ENCODE results near the gene UST.
A peak's percentile ranks its signal among the peaks of the same experiment; 100 is the strongest.
"Not testable (repeated sequence)": the region's sequence is repeated elsewhere in the genome, so short reads cannot be mapped to it uniquely, and the experiment has no call there.

The UST gene

DNA sequence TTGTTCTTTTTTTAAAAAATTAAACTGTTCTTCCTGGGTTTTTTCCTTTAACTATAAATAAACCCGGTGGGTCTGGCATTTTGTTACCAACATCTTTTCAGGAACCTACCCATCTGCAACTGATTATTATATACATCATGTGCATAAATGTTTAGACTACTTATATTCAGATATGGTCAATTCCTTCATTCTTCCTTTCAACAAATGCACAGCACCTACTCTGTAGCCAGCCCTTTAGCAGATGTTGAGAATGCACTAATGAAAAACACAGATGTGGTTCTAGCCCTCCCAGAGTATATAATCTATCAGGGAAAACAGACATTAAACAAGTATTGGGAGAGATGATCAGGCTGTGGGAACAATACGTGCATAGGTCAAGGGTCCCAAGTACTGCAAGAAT, 237.1 kb downstream of the UST start:
- FAIRE-seq = no peak

DNA sequence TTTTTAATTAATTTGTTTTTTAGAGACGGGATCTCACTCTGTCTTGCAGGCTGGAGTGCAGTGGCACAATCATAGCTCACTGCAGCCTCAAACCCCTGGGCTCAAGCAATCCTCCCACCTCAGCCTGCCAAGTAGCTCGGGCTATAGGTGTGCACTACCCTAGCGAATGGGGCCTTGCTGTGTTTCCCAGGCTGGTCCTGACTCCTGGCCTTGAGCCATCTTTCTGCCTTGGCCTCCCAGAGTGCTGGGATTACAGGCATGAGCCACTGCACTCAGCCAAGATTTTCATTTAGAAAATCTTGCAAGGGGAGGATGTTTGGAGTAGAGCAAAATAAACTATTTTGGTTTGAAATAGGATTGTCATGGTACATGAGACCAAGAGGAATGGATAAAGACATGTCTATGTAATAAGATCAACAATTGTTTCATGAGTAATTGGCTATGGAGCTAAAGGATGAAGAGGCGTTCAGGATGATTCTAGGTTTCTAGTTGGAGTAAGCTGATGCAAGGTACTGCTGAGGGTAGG, 237.8 kb downstream of the UST start:
- FAIRE-seq = no peak

DNA sequence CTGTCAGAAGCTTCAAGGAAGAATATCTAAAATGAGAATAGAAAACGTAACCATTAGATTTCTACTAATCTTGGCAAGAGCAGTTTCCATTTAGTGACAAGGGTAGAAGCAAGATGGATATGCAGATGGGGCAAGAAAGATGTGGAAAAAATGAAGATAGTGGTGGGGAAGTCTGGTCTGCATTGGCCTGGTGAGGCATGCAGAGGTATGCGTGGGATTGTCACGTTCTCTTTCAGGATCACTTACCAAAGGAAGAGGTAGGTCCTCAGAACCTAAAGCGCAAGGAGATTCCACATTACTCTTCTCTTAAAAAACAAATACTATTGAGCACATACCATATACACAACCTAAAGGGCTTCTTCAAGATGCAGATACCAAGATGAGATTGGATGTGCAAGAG, 238.7 kb downstream of the UST start:
- no peak for FAIRE-seq

DNA sequence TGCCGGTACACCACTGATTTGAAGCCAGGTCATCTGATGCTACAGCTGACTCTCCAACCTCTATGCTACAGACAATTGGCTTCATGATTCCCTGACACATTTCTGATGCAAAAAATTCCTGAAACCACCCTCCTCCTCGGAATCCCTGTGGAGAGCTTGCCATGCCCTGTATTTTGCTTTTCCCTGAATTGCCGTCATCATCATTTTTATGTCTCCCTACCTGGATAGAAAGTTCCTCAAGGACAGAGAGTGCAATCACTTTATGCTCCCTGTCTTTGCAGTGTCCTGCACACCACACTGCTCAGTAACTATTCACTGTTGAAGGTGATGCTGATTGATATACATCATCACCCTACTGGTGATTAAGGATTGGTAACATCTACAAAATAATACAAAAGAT, 239.8 kb downstream of the UST start:
- FAIRE-seq = no peak

DNA sequence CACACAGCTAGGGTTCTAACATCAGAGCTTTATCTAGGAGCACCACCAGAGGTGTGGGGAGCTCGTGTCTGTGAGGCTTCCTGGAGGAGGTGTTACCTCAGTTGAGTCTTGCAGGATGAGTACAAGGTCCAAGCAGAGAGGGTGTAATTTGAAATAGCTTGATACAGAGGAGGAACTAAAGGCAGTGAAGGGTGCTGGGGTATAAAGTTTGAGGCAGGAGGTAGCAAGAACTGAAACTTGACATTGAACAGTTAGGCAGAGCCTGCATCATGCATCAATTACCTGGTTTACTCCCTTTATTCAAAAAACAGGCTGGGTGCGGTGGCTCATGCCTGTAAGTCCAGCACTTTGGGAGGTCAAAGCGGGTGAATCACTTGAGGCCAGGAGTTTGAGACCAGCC, 241.2 kb downstream of the UST start:
- no peak for FAIRE-seq

- peak; percentile 8 for FAIRE-seq
Observed at GRCh38 chr6:148989585-148989984, 242.8 kb downstream of the UST start.

- no peak for FAIRE-seq
Observed at GRCh38 chr6:148990403-148990802, 243.6 kb downstream of the UST start.

DNA sequence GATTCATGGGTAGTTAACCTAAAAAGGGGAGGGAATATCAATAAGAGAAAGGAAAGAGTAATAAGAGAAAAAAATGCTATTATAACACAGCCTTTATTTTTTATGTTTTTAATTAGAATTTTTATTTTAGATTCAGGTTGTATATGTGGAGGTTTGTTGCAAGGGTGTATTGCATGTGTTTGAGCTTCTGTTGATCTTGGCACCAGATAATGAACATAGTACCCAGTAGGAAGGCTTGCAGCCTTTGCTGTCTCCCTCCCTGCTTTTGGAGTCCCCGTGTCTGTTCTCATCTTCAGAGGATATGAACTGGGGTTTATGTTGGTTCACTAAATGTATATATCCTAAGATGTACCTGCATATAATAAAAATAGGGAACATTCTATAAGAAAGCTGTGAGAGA, 250.0 kb downstream of the UST start:
- FAIRE-seq = no peak

- peak; percentile 99 for FAIRE-seq
Observed at GRCh38 chr6:148997865-148998264, 251.0 kb downstream of the UST start.

DNA sequence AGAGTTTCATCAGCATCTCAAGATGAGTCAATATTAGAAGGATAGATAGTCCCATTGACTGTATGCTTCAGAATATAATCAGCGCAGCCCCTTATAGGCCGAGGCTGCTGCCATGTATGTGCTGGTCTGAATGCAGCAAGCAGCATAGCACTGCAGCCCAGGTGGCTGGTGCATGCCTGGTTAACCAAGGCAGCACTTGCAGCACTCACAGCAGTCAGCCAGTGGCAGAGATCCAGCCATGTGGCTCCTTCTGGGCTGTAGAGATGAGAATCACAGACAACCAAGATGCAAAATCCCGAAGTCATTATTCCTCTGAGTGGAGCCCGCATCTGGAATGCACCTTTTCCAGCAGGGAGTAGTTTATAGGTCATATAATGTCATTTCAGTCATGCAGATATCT, 251.9 kb downstream of the UST start:
- FAIRE-seq = no peak

- FAIRE-seq = no peak
Observed at GRCh38 chr6:148999501-148999900, 252.7 kb downstream of the UST start.

- FAIRE-seq = no peak
Observed at GRCh38 chr6:148999929-149000468, 253.2 kb downstream of the UST start.

DNA sequence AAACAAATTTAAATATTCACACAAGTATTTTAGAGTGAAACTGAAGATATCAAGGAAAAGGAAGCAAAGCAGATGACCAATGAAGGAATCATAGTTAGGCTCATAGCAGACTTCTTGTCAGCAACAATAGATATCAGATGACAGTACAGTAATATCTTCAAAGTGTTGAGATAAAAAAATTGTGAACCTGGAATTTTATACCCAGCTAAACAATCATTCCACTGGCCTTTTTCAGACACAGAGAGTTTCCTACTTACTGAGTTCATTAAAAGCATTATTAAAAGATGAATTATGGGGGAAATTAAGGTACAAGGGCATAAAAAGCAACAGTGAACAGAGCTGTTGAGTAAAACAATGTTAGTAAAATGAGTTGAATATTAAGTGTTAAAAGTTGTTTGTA, 254.6 kb downstream of the UST start:
- no peak for FAIRE-seq

DNA sequence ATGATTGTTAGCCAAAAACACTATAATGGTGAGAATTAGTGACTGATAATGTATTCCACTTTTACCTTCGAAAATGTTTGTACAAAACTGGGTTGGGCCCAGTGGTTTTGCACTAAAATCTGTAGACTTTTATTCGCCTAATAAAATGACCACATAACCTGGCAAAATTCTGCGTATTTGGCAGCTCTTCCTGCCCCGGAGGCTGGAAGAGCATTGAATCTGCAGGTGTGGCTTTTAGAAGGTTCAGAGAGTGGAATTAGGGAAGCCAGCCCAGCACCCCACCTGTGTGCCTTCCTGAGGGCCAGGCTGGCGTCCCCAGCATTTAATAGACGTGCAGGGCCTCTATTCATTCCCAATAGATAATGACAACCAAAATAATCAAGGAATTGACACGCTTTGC, 256.7 kb downstream of the UST start:
- FAIRE-seq = no peak

- FAIRE-seq = no peak
Observed at GRCh38 chr6:149004664-149005063, 257.8 kb downstream of the UST start.

DNA sequence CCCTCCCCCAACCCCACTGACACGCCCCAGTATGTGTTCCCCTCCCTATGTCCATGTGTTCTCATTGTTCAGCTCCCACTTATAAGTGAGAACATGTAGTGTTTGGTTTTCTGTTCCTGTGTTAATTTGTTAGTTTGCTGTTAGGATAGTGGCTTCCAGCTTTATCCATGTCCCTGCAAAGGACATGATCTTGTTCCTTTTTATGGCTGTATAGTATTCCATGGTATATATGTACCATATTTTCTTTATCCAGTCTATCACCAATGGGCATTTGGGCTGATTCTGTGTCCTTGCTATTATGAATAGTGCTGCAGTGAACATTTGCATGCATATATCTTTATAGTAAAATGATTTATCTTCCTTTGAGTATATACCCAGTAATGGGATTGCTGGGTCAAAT, 259.4 kb downstream of the UST start:
- not testable (repeated sequence) for FAIRE-seq

DNA sequence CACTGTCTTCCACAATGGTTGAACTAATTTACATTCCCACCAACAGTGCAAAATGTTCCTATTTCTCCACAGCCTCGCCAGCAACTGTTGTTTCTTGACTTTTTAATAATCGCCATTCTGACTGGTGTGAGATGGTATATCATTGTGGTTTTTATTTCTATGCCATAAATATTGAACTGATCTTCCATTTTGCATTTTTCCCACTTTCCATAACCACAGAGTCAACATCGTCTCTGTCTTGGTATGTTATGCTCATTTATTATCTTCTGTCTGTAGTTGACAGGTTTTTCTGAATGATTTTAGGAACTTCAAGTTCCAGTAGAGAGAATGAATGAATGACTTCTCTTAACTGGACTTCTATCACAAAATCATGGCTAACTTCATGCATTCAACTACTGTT, 259.8 kb downstream of the UST start:
- FAIRE-seq = no peak

GRCh38 chr6:149007846-149008245, 261.0 kb downstream of the UST start:
- FAIRE-seq = no peak

GRCh38 chr6:149008741-149009140, 261.9 kb downstream of the UST start:
- no peak for FAIRE-seq

DNA sequence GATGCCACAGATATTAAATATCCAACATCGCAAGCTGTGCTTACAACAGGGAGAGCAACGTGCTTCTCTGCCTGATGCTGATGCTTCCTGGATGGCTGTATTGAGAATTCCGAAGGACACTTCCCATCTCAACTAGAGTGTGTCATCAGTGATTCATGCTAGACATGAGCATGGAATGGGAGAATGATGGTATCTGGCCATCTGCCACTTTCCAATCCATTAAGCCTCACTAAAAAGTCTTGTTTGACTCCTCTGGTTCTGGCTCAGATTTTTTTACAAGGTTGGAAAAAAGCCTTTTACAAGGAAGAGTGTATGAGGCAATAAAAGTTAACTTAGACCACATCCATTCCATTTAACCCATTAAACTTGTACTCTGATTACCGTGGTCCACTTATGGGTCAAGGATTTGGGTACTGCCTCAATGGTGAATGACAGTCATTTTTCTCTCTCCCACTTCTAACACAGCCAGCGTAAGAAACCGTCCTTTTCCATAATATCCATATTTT, 265.3 kb downstream of the UST start:
- FAIRE-seq = no peak

GRCh38 chr6:149013586-149014344, 266.9 kb downstream of the UST start:
- FAIRE-seq = no peak

GRCh38 chr6:149014631-149015534, 268.1 kb downstream of the UST start:
- FAIRE-seq = no peak
